AG09319 (cell line): ENCODE results near the gene SLC9B2.

Experiments used
- DNase-seq: peaks from one replicate; pipeline ENCODE4 v3.0.0-alpha.2; 2010; ENCODE audit warnings: low read depth; ENCODE audit errors: extremely low read depth
- TF ChIP-seq, protein P1 (sequence below): IDR thresholded peaks from 2 replicates; pipeline ENCODE4 v1.5.1; 2011; ENCODE audit warnings: low read depth, mild to moderate bottlenecking, inconsistent platforms, low read length, moderate library complexity

Gene SLC9B2

DNA sequence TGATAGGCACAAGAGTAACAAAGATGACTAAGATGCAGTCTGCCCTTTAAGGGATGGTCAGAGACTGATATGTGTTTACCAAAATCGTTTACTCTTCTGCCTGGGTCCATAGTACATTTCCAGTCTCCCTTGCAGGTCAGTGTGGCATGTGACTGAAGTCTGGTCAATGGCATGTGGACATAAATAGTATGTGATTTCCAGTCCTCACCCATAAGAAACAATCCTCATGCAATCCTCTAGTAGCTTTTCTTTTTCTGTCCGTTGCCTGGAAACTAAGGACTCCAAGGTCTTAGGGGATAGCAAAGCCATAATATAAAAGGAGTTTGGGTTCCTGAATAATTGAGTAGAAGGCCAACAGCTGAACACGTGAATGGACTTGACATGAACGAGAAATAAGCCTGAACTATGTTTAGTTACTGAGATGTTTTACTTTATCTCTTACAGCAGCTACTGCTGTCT is 1.1 kb downstream of the SLC9B2 start:
- no peak for DNase-seq
- TF ChIP-seq, protein P1, sequence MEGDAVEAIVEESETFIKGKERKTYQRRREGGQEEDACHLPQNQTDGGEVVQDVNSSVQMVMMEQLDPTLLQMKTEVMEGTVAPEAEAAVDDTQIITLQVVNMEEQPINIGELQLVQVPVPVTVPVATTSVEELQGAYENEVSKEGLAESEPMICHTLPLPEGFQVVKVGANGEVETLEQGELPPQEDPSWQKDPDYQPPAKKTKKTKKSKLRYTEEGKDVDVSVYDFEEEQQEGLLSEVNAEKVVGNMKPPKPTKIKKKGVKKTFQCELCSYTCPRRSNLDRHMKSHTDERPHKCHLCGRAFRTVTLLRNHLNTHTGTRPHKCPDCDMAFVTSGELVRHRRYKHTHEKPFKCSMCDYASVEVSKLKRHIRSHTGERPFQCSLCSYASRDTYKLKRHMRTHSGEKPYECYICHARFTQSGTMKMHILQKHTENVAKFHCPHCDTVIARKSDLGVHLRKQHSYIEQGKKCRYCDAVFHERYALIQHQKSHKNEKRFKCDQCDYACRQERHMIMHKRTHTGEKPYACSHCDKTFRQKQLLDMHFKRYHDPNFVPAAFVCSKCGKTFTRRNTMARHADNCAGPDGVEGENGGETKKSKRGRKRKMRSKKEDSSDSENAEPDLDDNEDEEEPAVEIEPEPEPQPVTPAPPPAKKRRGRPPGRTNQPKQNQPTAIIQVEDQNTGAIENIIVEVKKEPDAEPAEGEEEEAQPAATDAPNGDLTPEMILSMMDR: no peak

DNA sequence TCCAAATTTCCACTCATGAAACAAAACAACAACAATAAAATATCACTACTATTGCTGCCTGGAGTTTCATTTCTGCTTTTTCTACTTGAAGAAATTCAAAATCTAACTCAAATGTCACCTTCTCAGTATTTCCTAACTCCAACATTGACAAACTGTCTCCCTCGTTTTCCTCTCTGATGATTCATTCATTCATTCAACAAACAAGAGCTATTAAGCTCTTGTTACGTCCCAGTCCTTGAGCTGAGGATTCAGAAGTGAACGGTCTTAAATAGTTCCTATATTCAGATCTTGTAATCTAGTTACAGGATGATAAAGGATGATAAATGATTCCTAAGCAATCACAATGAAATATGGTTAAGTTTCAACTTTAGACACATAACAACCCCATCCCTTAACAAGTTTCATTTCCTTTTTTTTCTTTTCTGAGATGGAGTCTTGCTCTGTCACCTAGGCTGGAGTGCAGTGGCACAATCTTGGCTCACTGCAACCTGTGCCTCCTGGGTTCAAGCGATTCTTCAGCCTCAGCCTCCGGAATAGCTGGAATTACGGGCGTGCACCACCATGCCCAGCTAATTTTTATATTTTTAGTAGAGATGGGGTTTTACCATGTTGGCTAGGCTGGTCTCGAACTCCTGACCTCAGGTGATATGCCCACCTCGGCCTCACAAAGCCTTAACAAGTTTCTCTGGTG is 1.7 kb downstream of the SLC9B2 start:
- no peak for DNase-seq
- TF ChIP-seq, protein P1: no peak

DNA sequence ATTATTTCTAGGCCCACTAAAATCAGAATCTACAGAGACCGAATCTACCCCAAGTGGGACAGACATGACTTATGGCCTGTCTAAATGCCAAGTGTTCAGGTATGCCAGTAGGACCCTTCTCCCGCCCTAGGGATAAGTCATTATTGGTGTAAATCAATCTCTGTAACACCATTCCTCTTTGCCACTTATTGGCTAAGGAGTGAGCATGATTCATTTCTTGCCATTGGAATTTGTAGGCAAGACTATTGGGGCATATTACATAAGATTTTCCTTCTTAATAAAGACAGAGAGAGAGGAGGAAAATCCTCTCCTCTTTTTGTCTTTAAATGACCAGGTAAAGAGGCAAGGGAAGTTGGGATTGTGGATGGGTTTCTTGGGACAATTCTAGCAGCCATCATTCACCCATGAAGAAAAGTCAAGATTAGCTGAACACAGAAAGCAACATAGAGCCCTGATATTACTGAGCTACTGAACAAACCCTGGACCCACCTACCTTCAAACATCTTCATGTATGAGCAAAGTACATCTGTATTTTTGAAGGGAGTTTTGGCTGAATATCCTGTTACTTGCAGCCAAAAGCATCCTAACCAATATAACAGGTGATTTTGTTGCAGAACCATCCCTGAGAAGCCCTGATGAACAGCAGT is 2.6 kb downstream of the SLC9B2 start:
- no peak for DNase-seq
- TF ChIP-seq, protein P1: no peak

DNA sequence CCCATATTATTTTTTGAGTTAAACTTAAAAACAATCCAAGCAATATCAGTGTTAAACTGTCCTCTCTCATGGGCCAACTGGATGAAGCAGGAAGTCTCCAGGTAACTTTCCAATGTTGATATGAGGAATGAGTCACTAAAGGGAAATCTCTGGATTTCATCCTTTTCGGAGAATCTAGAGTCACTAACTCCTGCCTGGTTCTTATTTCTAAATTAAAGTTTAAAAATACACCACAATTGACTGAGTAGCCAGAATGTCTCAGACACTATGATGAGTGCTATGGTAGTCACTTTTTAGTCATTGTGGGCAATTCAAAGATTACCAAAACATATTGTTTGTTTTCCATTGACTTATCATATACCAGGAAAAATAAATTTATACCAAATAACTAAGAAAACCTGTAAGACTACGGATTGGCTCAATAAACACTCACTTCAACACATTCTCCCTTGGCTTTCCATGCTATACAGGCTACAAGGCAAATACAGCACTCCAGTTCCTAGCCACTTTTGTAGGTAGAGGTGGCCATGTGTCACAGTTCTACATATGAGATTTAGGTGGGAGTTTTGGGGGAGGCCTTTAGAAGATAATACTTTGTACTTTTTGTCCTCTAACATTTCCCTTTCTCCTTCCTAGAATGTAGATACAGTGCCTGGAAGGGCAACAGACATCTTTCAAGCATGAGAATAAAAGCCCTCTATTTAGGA is 8.6 kb downstream of the SLC9B2 start:
- DNase-seq: no peak
- TF ChIP-seq, protein P1: no peak

DNA sequence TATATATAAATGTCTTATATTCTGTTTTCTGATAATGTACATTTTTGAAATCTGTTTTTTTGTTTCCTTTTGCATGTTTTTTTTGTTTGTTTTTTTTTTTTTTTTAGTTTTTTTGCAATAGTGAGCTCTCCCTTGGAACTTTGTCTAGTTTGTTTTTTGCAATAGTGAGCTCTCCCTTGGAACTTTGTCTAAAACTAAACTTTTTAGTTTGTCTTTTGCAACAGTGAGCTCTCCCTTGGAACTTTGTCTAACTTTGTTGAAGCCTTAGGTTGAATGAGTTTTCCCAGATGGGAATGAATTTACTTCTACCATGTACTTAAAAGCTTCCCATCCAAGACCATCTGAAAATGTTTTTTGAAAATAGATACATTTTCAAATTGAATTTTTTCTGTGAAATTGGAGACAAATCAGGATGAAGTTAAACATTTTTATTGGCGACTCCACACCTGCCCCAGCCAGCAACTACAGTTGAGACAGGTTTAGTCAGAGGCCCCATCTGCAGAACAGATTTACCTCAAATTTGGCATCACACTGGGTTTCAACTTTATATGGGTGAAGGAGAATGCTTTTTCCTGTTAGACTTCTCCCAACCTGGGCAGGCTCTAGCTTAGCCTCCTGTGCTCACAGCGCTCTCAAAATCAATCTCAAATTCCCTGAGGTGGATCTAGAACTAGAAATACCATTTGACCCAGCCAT is 16.0 kb downstream of the SLC9B2 start:
- no peak for DNase-seq
- TF ChIP-seq, protein P1: no peak

DNA sequence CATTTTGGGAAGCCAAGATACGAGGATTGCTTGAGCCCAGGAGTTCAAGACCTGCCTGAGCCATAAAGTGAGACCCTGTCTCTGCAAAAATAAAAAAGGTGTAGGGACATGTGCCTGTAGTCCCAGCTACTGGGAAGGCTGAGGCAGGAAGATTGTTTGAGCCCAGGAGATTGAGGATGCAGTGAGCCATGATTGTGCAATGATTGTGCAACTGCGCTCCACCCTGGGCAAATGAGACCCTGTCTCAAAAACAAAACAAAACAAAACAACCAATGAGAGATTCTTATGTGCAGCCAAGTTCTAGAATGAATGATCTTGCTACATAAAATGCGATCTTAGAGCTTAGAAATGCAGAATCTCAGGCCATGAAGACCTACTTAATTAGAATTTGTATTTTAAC is 22.5 kb downstream of the SLC9B2 start:
- no peak for DNase-seq

More for the DNA sequence above, 22.5 kb downstream of the SLC9B2 start:
- TF ChIP-seq, protein P1: no peak
